ENCODE data around the gene STEAP1B.
"Not testable (repeated sequence)": the region's sequence is repeated elsewhere in the genome, so short reads cannot be mapped to it uniquely, and the experiment has no call there.

The STEAP1B gene

GRCh38 chr7:22499888-22500689, at the start of gene STEAP1B:
TSS of gene STEAP1B (minus strand) at chr7:22500188. CDS start at chr7:22494855, 5,333 bp downstream.
- DNase-seq = peak; percentile 81 to 83

- DNase-seq = no peak
Measured at GRCh38 chr7:22549051-22549450, 49.1 kb upstream of the STEAP1B start.

- DNase-seq = no peak
Measured at GRCh38 chr7:22548313-22548712, 48.3 kb upstream of the STEAP1B start.

GRCh38 chr7:22546769-22547168, 46.8 kb upstream of the STEAP1B start:
- no peak for DNase-seq

GRCh38 chr7:22545529-22545928, 45.5 kb upstream of the STEAP1B start:
- DNase-seq = no peak

- DNase-seq = no peak
Measured at GRCh38 chr7:22544245-22544644, 44.3 kb upstream of the STEAP1B start.

GRCh38 chr7:22543169-22543568, 43.2 kb upstream of the STEAP1B start:
- no peak for DNase-seq

GRCh38 chr7:22542669-22543068, 42.7 kb upstream of the STEAP1B start:
- DNase-seq = no peak

- DNase-seq = no peak
Measured at GRCh38 chr7:22542254-22542653, 42.3 kb upstream of the STEAP1B start.

- no peak for DNase-seq
Measured at GRCh38 chr7:22541789-22542188, 41.8 kb upstream of the STEAP1B start.

GRCh38 chr7:22528537-22528936, 28.5 kb upstream of the STEAP1B start:
- DNase-seq = not testable (repeated sequence)

GRCh38 chr7:22524353-22524947, 24.5 kb upstream of the STEAP1B start:
- not testable (repeated sequence) for DNase-seq

GRCh38 chr7:22523478-22524352, 23.7 kb upstream of the STEAP1B start:
- not testable (repeated sequence) for DNase-seq

GRCh38 chr7:22519560-22519959, 19.6 kb upstream of the STEAP1B start:
- DNase-seq = not testable (repeated sequence)

GRCh38 chr7:22516950-22517349, 17.0 kb upstream of the STEAP1B start:
- not testable (repeated sequence) for DNase-seq

GRCh38 chr7:22514963-22515362, 15.0 kb upstream of the STEAP1B start:
- not testable (repeated sequence) for DNase-seq

- DNase-seq = not testable (repeated sequence)
Measured at GRCh38 chr7:22507320-22507719, 7.3 kb upstream of the STEAP1B start.

GRCh38 chr7:22506316-22507020, 6.5 kb upstream of the STEAP1B start:
- DNase-seq = not testable (repeated sequence)

GRCh38 chr7:22504519-22504918, 4.5 kb upstream of the STEAP1B start:
- not testable (repeated sequence) for DNase-seq

GRCh38 chr7:22502104-22502503, 2.1 kb upstream of the STEAP1B start:
- not testable (repeated sequence) for DNase-seq

- DNase-seq = peak in 1 of 2 donors; percentile 26
Measured at GRCh38 chr7:22501336-22501735, 1.3 kb upstream of the STEAP1B start.

GRCh38 chr7:22499044-22499443, 944 bp downstream of the STEAP1B start:
- no peak for DNase-seq

GRCh38 chr7:22496912-22497311, 3.1 kb downstream of the STEAP1B start:
- DNase-seq = not testable (repeated sequence)

Data from CD4-positive, alpha-beta T cell treated with Interleukin-1 beta for 1 hour (primary cell).